Panc1 (cell line): Measurements from ENCODE around the gene SH3PXD2A. TPM values are rescaled to one million over a fixed set of nuclear protein-coding genes. Genes with fewer than 3 reads are reported as not detected.

Experiments
- ATAC-seq: fragments of 200-7000 bp; cut with Tn5 transposase; 2 replicates; pipeline ENCODE4 v1.9.1; 2020; ENCODE audit warnings: mild to moderate bottlenecking, moderate library complexity
- BruUV-seq: library from RNA; stranded (reverse); fragments of 400-500 nt; replicated peaks from 2 replicates; lab custom pipeline; 2021; lab: Mats Ljungman, UMichigan
- CTCF ChIA-PET: fragments of 300-600 bp; sonication (Branson Sonifier 250); formaldehyde crosslinking; loops from one replicate; lab custom pipeline; 2022; ENCODE audit warnings: antibody characterized with exemption; lab: Charles Lee
- POLR2A ChIA-PET: fragments of 300-600 bp; sonication (Branson Sonifier 250); formaldehyde crosslinking; loops from one replicate; lab custom pipeline; 2022; ENCODE audit warnings: antibody characterized with exemption; lab: Charles Lee
- DNase-seq: peaks from one replicate; pipeline ENCODE4 v3.0.0-alpha.2; 2010; ENCODE audit warnings: low read depth, low spot score
- H3K27ac ChIP-seq: 2 replicates; pipeline ENCODE4 v1.5.1; 2011; ENCODE audit warnings: mild to moderate bottlenecking, low read length, inconsistent platforms
- H3K27me3 ChIP-seq: fragments of 200-500 bp; sonication (Bioruptor generic); 2 replicates; pipeline ENCODE4 v1.6.0; 2014; ENCODE audit warnings: low read length, inconsistent platforms; ENCODE audit not compliant: control insufficient read depth, insufficient read depth
- H3K36me3 ChIP-seq: fragments of 200-500 bp; sonication (Bioruptor generic); 2 replicates; pipeline ENCODE4 v1.5.1; 2014; ENCODE audit warnings: inconsistent platforms, mild to moderate bottlenecking, low read length, moderate library complexity; ENCODE audit not compliant: control insufficient read depth, insufficient read depth
- H3K4me1 ChIP-seq: 2 replicates; pipeline ENCODE4 v1.5.1; 2011; ENCODE audit warnings: inconsistent platforms, mild to moderate bottlenecking, low read length, moderate library complexity; ENCODE audit not compliant: control insufficient read depth, insufficient read depth
- H3K4me3 ChIP-seq, 2 experiments: 2 replicates each; pipeline ENCODE4 v1.5.1; 2011 to 2012; ENCODE audit warnings: low read depth in 2 of 2, low read length in 2 of 2, mild to moderate bottlenecking in 2 of 2, inconsistent platforms in 1 of 2, moderate library complexity in 1 of 2
- H3K9me3 ChIP-seq: fragments of 200-500 bp; sonication (Bioruptor generic); 2 replicates; pipeline ENCODE4 v1.5.1; 2014; ENCODE audit warnings: low read depth, mild to moderate bottlenecking, inconsistent platforms, low read length, moderate library complexity; ENCODE audit not compliant: control insufficient read depth, insufficient read depth
- POLR2AphosphoS5 ChIP-seq: IDR thresholded peaks from 2 replicates; pipeline ENCODE4 v1.6.1; 2012; ENCODE audit warnings: mild to moderate bottlenecking, low read depth, low read length, moderate library complexity
- SIN3A ChIP-seq: IDR thresholded peaks from 2 replicates; pipeline ENCODE4 v1.6.1; 2012; ENCODE audit warnings: low read depth, mild to moderate bottlenecking, low read length, moderate library complexity, borderline replicate concordance; ENCODE audit not compliant: insufficient read depth
- TCF7L2 ChIP-seq: IDR thresholded peaks from 2 replicates; pipeline ENCODE4 v1.6.1; 2011; ENCODE audit warnings: mild to moderate bottlenecking, low read depth, low read length, inconsistent platforms
- in situ Hi-C: cut with HindIII; loops from 2 replicates; pipeline ENCODE4 v1.10.0; 2016; ENCODE audit warnings: low sequenced_read_pairs, low pct_unique_long_range_greater_than_20kb
- intact Hi-C: fragments of 100-400 bp; cut with micrococcal nuclease; formaldehyde crosslinking; loops from one replicate; pipeline ENCODE4 v1.10.0; 2022; ENCODE audit not compliant: unreplicated experiment
- total RNA-seq: library from RNA; stranded (reverse); gene quantifications from one replicate; pipeline ENCODE4 v1.2.1, GENCODE V29; 2021; ENCODE audit not compliant: unreplicated experiment
- TF ChIP-seq, protein P1 (sequence below), 2 experiments: IDR thresholded peaks; 2 replicates each; pipeline ENCODE4 v1.6.1; 2011 to 2012; ENCODE audit warnings: low read depth in 2 of 2, control low read depth in 1 of 2, low read length in 1 of 2, mild to moderate bottlenecking in 1 of 2, moderate library complexity in 1 of 2; ENCODE audit not compliant: insufficient read depth in 1 of 2
- TF ChIP-seq, protein P2 (sequence below): fragments of 450-650 bp; IDR thresholded peaks from 2 replicates; pipeline ENCODE4 v1.5.1; 2017; ENCODE audit warnings: mild to moderate bottlenecking

Gene SH3PXD2A
- total RNA-seq, 1 experiment from 2014 or later, result 5.7 TPM

DNA sequence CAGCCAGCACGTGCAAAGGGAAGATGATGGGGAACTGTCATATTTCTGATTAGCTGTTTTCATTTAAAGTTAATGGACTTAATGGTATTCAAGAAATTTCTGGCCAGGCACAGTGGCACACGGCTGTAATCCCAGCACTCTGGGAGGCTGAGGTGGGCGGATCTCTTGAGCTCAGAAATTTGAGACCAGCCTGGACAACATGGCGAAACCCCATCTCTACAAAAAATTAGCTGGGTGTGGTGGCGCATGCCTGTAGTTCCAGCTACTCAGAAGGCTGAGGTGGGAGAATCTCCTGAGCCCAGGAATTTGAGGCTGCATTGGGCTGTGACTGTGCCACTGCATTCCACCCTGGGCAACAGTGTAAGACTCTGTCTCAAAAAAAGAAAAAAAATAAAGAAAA is 43.9 kb upstream of the SH3PXD2A start:
- no peak for TF ChIP-seq TCF7L2
- no peak for TF ChIP-seq POLR2AphosphoS5
- TF ChIP-seq, protein P1, sequence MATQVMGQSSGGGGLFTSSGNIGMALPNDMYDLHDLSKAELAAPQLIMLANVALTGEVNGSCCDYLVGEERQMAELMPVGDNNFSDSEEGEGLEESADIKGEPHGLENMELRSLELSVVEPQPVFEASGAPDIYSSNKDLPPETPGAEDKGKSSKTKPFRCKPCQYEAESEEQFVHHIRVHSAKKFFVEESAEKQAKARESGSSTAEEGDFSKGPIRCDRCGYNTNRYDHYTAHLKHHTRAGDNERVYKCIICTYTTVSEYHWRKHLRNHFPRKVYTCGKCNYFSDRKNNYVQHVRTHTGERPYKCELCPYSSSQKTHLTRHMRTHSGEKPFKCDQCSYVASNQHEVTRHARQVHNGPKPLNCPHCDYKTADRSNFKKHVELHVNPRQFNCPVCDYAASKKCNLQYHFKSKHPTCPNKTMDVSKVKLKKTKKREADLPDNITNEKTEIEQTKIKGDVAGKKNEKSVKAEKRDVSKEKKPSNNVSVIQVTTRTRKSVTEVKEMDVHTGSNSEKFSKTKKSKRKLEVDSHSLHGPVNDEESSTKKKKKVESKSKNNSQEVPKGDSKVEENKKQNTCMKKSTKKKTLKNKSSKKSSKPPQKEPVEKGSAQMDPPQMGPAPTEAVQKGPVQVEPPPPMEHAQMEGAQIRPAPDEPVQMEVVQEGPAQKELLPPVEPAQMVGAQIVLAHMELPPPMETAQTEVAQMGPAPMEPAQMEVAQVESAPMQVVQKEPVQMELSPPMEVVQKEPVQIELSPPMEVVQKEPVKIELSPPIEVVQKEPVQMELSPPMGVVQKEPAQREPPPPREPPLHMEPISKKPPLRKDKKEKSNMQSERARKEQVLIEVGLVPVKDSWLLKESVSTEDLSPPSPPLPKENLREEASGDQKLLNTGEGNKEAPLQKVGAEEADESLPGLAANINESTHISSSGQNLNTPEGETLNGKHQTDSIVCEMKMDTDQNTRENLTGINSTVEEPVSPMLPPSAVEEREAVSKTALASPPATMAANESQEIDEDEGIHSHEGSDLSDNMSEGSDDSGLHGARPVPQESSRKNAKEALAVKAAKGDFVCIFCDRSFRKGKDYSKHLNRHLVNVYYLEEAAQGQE (IDR thresholded peaks at IDR 0.05; ENCODE audit: insufficient read depth in 1 of 2, low read depth in 2 of 2, low read length in 1 of 2), result no peak
- no peak for TF ChIP-seq SIN3A
- TF ChIP-seq, protein P2, sequence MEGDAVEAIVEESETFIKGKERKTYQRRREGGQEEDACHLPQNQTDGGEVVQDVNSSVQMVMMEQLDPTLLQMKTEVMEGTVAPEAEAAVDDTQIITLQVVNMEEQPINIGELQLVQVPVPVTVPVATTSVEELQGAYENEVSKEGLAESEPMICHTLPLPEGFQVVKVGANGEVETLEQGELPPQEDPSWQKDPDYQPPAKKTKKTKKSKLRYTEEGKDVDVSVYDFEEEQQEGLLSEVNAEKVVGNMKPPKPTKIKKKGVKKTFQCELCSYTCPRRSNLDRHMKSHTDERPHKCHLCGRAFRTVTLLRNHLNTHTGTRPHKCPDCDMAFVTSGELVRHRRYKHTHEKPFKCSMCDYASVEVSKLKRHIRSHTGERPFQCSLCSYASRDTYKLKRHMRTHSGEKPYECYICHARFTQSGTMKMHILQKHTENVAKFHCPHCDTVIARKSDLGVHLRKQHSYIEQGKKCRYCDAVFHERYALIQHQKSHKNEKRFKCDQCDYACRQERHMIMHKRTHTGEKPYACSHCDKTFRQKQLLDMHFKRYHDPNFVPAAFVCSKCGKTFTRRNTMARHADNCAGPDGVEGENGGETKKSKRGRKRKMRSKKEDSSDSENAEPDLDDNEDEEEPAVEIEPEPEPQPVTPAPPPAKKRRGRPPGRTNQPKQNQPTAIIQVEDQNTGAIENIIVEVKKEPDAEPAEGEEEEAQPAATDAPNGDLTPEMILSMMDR, result no peak
- no peaks in the 10 kb centered on the region for H3K27me3 ChIP-seq
- BruUV-seq, result no TSS peak
- no peak overlapping the region for H3K4me3 ChIP-seq
- ATAC-seq, result no peak
- no peaks in the 10 kb centered on the region for H3K9me3 ChIP-seq
- intact Hi-C loops (no loop called here), in situ Hi-C loops (no loop called here)
- peaks cover 7% of the 10 kb centered on the region; the same call in 1 of the 2 replicates for H3K36me3 ChIP-seq
- POLR2A ChIA-PET, result no interaction called here
- CTCF ChIA-PET, result interaction anchor here (0.6 kb wide), 1 partner anchor 10 kb away, joined by 5 read pairs; no protein-coding TSS in a partner anchor
- H3K4me1 ChIP-seq, result peaks cover 19% of the 10 kb centered on the region
- DNase-seq, result no peak
- no peak overlapping the region for H3K27ac ChIP-seq

DNA sequence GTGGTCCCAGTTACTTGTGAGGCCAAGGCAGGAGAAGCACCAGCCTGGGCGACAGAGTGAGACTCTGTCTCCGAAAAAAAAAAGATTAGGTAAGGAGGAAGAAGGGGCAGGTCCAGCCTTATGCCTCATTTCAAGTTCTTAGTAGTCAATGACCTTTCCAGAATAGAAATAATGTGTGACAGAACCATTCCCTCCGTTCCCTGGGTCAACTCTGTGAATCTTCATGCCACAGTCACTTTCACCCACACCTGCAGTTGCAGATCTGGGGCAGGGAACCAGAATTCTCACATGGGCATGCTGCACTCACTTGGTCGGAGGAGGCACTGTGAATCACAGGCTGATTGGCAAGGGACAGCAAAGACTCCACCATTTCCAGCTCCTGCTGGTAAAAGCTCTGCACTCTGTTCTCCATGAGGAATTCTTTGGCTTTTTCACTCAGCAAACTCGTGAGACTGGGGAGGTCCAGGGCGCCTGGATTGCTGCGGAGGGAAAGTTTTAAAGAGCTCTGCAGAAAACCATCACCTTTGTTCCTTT is 41.9 kb upstream of the SH3PXD2A start:
- no peak overlapping the region for H3K27ac ChIP-seq
- ATAC-seq (no peak), DNase-seq (no peak)
- no peaks in the 10 kb centered on the region for H3K9me3 ChIP-seq
- POLR2A ChIA-PET, result no interaction called here
- TF ChIP-seq SIN3A, result no peak
- H3K4me3 ChIP-seq, result no peak overlapping the region
- intact Hi-C loops (no loop called here), in situ Hi-C loops (no loop called here)
- no peaks in the 10 kb centered on the region for H3K27me3 ChIP-seq
- H3K36me3 ChIP-seq, result 0 out of 2 replicates have a peak, but pooled peaks cover 2% of the 10 kb centered on the region
- BruUV-seq, result no TSS peak
- peaks cover 23% of the 10 kb centered on the region for H3K4me1 ChIP-seq
- CTCF ChIA-PET, result no interaction called here

DNA sequence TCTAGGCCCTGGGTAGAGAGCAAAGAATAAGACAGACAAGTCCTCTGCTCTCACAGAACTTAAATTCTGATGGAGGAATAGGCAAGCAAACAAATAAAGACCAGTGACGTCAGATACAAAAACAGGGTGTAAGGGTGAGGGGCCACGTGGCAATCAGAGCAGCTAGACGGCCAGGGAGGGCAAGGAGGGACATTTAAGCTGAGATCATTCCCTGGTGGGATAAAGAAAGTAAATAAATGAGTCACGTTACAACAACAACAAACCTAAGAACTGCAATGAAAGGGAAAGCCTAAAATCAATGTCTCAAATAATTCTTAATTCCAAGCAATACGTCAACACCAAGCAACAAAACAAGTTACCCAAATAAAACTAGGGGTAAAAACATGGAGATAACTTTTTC is 40.8 kb upstream of the SH3PXD2A start:
- in situ Hi-C loops (no loop called here), intact Hi-C loops (no loop called here)
- ChIA-PET POLR2A (no interaction called here), CTCF (no interaction called here)
- H3K27ac ChIP-seq, result peak overlapping the region; percentile 36
- DNase-seq (peak; percentile 53), ATAC-seq (peak; percentile 66)
- H3K4me3 ChIP-seq, result no peak overlapping the region
- no peaks in the 10 kb centered on the region for H3K9me3 ChIP-seq
- H3K4me1 ChIP-seq, result peaks cover 23% of the 10 kb centered on the region
- 0 out of 2 replicates have a peak, but pooled peaks cover 2% of the 10 kb centered on the region for H3K36me3 ChIP-seq
- no peaks in the 10 kb centered on the region for H3K27me3 ChIP-seq
- no TSS peak for BruUV-seq
- TF ChIP-seq TCF7L2, result no peak
- TF ChIP-seq, protein P2, result no peak
- no peak for TF ChIP-seq SIN3A
- TF ChIP-seq POLR2AphosphoS5, result no peak
- TF ChIP-seq, protein P1 (IDR thresholded peaks at IDR 0.05; ENCODE audit: insufficient read depth in 1 of 2, low read depth in 2 of 2, low read length in 1 of 2), result no peak
